ENCODE data around the gene CAND2. TPM values are rescaled to one million over a fixed set of nuclear protein-coding genes. Genes with fewer than 3 reads are reported as not detected.

CAND2 gene
- total and polyA plus RNA-seq, 9 of the 15 experiments (the other 6 are each of a cell fraction or from before 2014, with no cell fraction given), result 0.91 to 14.9 (median 4.3) TPM

- TF ChIP-seq C11orf30 (IDR thresholded peaks at IDR 0.05; ENCODE audit: low read depth) (peak; percentile 44; the same call in 1 of the 2 replicates), EGR1 (conservative IDR thresholded peaks at IDR 0.05) (peak; percentile 36; the same call in 1 of the 2 replicates), NCOA1 (IDR thresholded peaks at IDR 0.05; ENCODE audit: low read depth) (no peak), ZNF407 (IDR thresholded peaks at IDR 0.05; ENCODE audit: low read depth) (no peak), POLR2A (conservative IDR thresholded peaks at IDR 0.05) (peak; percentile 48; the same call in 1 of the 2 replicates), HDAC3 (IDR thresholded peaks at IDR 0.05; ENCODE audit: borderline replicate concordance, partially characterized antibody) (no peak), DLX4 (CRISPR knock-in tag; IDR thresholded peaks at IDR 0.05) (no peak), PRMT5 (CRISPR knock-in tag; IDR thresholded peaks at IDR 0.05) (no peak), USF1 (CRISPR knock-in tag; IDR thresholded peaks at IDR 0.05) (no peak), SMARCA4 (IDR thresholded peaks at IDR 0.05) (no peak)
Observed at GRCh38 chr3:12782172-12782815, 14.2 kb upstream of the CAND2 start (continued).

Measured in K562 (cell line).